Kidney epithelial cell (primary cell): ENCODE data around the gene SPECC1. TPM values are rescaled to one million over a fixed set of nuclear protein-coding genes. Genes with fewer than 3 reads are reported as not detected.

ENCODE experiments used
- DNase-seq: peaks from one replicate; pipeline ENCODE4 v3.0.0-alpha.2; 2010; ENCODE audit warnings: low read depth
- H3K27me3 ChIP-seq: 2 replicates; pipeline ENCODE4 v1.6.0; 2011; ENCODE audit warnings: low read length; ENCODE audit not compliant: control insufficient read depth, insufficient read depth
- H3K36me3 ChIP-seq: 2 replicates; pipeline ENCODE4 v1.5.1; 2011; ENCODE audit warnings: low read length; ENCODE audit not compliant: control insufficient read depth, insufficient read depth
- H3K4me3 ChIP-seq: 2 replicates; pipeline ENCODE4 v1.5.1; 2011; ENCODE audit warnings: low read depth, mild to moderate bottlenecking, control low read depth, low read length
- total RNA-seq: library from RNA; depleted of rRNA; stranded (reverse); fragments of >200 nt; gene quantifications from 2 replicates; pipeline ENCODE4 v1.2.3, GENCODE V29; 2015
- TF ChIP-seq, protein P1 (sequence below): IDR thresholded peaks from 2 replicates; pipeline ENCODE4 v1.5.1; 2011; ENCODE audit warnings: mild to moderate bottlenecking, moderate library complexity, low read length, control low read depth, inconsistent platforms; ENCODE audit not compliant: insufficient read depth, poor library complexity, severe bottlenecking

Gene SPECC1
- total RNA-seq, 1 donor from 2014 or later, result 62.3 TPM

DNA sequence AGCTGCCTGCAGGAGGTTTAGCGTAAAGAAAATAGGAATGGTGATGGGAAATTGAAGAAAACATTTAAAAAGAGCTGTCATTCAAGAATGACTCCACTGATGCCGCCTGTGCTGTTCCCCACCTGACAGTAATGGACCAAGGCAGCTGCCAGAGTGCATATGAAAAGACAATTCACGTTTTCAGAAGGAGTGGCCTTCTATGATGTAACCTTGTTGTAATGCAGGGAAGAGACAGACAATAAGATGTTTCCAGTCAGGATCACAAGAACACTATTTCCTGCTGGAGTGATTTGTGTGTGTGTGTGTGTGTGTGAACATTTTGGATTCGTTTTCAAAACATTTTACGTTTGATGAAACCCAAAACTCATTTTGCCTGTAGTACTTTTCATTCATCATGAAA lies 254.4 kb downstream of the SPECC1 start:
- H3K36me3 ChIP-seq, result no peaks in the 10 kb centered on the region
- H3K27me3 ChIP-seq, result no peaks in the 10 kb centered on the region
- no peak for DNase-seq
- TF ChIP-seq, protein P1, sequence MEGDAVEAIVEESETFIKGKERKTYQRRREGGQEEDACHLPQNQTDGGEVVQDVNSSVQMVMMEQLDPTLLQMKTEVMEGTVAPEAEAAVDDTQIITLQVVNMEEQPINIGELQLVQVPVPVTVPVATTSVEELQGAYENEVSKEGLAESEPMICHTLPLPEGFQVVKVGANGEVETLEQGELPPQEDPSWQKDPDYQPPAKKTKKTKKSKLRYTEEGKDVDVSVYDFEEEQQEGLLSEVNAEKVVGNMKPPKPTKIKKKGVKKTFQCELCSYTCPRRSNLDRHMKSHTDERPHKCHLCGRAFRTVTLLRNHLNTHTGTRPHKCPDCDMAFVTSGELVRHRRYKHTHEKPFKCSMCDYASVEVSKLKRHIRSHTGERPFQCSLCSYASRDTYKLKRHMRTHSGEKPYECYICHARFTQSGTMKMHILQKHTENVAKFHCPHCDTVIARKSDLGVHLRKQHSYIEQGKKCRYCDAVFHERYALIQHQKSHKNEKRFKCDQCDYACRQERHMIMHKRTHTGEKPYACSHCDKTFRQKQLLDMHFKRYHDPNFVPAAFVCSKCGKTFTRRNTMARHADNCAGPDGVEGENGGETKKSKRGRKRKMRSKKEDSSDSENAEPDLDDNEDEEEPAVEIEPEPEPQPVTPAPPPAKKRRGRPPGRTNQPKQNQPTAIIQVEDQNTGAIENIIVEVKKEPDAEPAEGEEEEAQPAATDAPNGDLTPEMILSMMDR, result no peak
- no peak overlapping the region for H3K4me3 ChIP-seq

DNA sequence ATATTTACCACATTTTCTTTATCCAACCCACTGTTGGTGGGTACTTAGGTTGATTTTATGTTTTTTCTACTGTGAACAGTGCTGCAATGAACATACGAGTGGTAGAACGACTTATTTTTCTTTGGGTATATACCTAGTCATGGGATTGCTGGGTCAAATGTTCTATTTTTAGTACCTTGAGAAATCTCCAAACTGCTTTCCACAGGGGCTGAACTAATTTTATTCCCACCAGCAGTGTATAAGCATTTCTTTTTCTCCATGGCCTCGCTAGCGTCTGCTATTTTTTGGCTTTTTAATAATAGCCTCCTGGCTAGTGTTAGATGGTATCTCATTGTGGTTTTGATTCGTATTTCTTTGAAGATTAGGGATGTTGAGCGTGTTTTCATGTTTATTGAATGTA lies 255.8 kb downstream of the SPECC1 start:
- TF ChIP-seq, protein P1, result no peak
- DNase-seq, result no peak
- Histone ChIP-seq H3K4me3 (no peak overlapping the region), H3K36me3 (no peaks in the 10 kb centered on the region), H3K27me3 (no peaks in the 10 kb centered on the region)

DNA sequence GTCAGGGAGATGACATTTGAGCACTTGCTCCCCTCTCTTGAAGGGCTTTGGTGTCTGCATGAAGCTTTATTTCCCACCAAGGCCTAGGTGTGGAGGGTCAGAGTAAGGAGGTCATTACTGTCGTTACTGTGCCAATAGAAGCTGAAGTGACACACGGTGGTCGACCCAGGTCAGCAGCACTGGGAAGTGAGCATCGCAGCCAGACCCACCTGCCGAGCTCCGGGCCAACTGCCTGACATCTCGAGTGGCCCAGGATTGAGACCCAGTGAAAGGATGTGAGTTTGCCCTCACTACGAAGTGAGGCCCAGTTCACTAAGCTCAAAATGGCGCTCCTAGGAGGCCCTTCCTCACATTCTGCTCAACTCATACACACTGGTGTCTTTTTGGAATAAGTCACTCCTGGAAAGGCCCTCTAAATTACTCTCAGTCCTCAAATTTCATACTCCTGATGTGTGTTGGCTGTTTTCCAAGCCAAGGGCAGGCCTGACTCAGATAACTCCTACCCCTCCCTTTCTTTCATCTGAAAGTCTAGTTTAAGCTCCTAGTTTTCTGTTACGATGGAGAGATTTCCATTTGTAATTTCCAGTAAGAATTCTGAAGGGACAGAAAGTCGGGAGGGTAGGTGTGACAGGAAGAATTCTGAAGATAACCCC lies 257.8 kb downstream of the SPECC1 start:
- Histone ChIP-seq H3K36me3 (no peaks in the 10 kb centered on the region), H3K27me3 (no peaks in the 10 kb centered on the region), H3K4me3 (no peak overlapping the region)
- peak; percentile 9 for DNase-seq
- TF ChIP-seq, protein P1, result no peak

DNA sequence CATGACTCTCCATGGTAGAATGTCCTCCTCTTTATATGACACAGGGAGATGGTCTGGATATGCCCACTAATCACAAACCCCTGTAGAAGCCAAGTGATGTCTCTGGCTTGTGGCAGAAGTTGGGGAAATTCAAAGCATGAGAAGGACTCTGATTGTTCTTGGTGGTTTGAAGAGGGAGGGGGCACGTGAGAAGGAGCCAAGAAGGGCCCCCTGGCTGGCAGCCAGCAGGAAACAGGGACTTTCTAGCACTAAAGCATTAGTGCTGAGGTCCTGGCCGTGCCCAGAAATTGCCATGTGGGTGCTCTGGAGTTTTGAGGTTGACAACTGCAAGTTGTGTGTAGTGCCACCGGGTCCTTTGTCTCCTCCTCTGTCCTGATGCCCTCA lies 258.3 kb downstream of the SPECC1 start:
- Histone ChIP-seq H3K27me3 (no peaks in the 10 kb centered on the region), H3K36me3 (no peaks in the 10 kb centered on the region), H3K4me3 (no peak overlapping the region)
- TF ChIP-seq, protein P1, result no peak
- DNase-seq, result no peak

DNA sequence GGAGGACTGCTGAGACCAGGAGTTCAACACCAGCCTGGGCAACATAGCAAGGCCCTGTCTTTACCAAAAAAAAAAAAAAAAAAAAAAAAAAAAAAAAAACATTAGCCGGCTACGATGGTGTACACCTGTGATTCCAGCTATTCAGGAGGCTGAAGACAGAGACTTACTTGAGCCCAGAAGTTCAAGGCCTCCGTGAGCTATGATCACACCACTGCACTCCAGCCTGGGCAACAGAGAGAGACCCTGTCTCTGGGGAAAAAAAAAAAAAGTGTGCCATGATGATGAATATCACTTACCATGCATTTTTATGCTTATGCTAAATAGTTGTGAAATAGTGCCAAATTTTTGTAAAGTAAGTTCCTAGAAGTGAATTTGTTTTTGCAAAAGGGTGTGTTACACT lies 261.2 kb downstream of the SPECC1 start:
- Histone ChIP-seq H3K27me3 (no peaks in the 10 kb centered on the region), H3K4me3 (no peak overlapping the region), H3K36me3 (peaks cover 1% of the 10 kb centered on the region)
- TF ChIP-seq, protein P1, result no peak
- DNase-seq, result no peak

DNA sequence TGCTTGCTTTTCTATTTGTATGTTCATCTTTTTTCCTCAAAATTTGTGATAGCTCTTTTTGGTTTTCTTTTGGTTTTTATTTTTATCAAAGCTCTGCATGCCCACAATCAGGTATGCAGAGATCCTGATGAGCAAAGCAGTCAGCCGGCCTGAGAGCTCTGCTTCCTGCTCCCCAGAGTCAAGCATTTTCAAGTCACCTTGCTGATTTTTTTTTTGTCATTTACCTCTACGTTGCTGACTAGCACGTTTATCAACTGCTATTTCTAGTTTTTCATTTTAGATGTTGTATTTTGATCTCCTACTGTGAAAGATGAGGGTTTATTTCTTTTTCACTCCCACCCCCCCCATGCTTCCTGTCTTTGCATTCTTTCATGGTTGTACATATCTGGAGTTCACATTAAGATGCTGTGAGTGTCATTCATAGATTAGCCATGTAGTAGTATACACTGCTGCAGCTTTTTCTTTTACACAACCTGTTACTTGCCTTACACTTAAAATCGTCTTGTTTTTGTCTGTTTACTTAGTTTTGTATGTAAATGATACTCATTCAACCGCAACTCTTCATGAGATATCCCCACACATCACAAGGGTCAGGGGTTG lies 262.0 kb downstream of the SPECC1 start:
- TF ChIP-seq, protein P1, result no peak
- Histone ChIP-seq H3K27me3 (no peaks in the 10 kb centered on the region), H3K4me3 (no peak overlapping the region), H3K36me3 (peaks cover 1% of the 10 kb centered on the region)
- no peak for DNase-seq
